Neural crest cell (in vitro differentiated cells): ENCODE measurements around the gene OSBPL8. TPM values are rescaled to one million over a fixed set of nuclear protein-coding genes. Genes with fewer than 3 reads are reported as not detected.
"Not testable (repeated sequence)": the region's sequence is repeated elsewhere in the genome, so short reads cannot be mapped to it uniquely, and the experiment has no call there.

Experiments used
- DNase-seq: peaks from one replicate; pipeline ENCODE4 v3.0.0; 2021; ENCODE audit warnings: low read depth, mixed read lengths, low spot score
- H3K27ac Mint-ChIP-seq: one replicate; pipeline ENCODE4 v1.8.0; 2021; ENCODE audit warnings: mild to moderate bottlenecking, mixed read lengths; ENCODE audit not compliant: unreplicated experiment
- H3K27me3 Mint-ChIP-seq: 2 replicates; pipeline ENCODE4 v1.8.0; 2021; ENCODE audit warnings: low read depth, mild to moderate bottlenecking, mixed read lengths
- H3K36me3 Mint-ChIP-seq: 2 replicates; pipeline ENCODE4 v1.8.0; 2021; ENCODE audit warnings: low read depth, mild to moderate bottlenecking, mixed read lengths
- H3K4me1 Mint-ChIP-seq: 2 replicates; pipeline ENCODE4 v1.8.0; 2021; ENCODE audit warnings: mixed read lengths
- H3K4me3 Mint-ChIP-seq: one replicate; pipeline ENCODE4 v1.8.0; 2021; ENCODE audit warnings: mild to moderate bottlenecking, mixed read lengths
- H3K9me3 Mint-ChIP-seq: 2 replicates; pipeline ENCODE4 v1.8.0; 2021; ENCODE audit warnings: mixed read lengths
- CTCF ChIP-seq: fragments of 200-600 bp; sonication (generic); conservative IDR thresholded peaks from 2 replicates; pipeline ENCODE4 v1.5.0; 2021; ENCODE audit warnings: antibody characterized with exemption, mild to moderate bottlenecking
- total RNA-seq: library from RNA; stranded (reverse); gene quantifications from 2 replicates; pipeline ENCODE4 v1.2.1, GENCODE V29; 2021

Gene OSBPL8
- total RNA-seq, 1 donor from 2014 or later: 75.8 TPM

- Mint-ChIP-seq H3K9me3 (peaks cover 4% of the 10 kb centered on the region), H3K4me1 (peaks cover 9% of the 10 kb centered on the region), H3K36me3 (no peaks in the 10 kb centered on the region), H3K27ac (no peak overlapping the region), H3K4me3 (no peak overlapping the region), H3K27me3 (no peaks in the 10 kb centered on the region)
- TF ChIP-seq CTCF: no peak
- no peak for DNase-seq
Observed at GRCh38 chr12:76332606-76333005, 227.0 kb downstream of the OSBPL8 start.

GRCh38 chr12:76329606-76330005 is 230.0 kb downstream of the OSBPL8 start:
- Mint-ChIP-seq H3K4me1 (peaks cover 1% of the 10 kb centered on the region), H3K9me3 (peaks cover 10% of the 10 kb centered on the region), H3K27ac (no peak overlapping the region), H3K4me3 (no peak overlapping the region), H3K27me3 (no peaks in the 10 kb centered on the region), H3K36me3 (peaks cover 6% of the 10 kb centered on the region)
- no peak for TF ChIP-seq CTCF
- no peak for DNase-seq

GRCh38 chr12:76329159-76329558 is 230.4 kb downstream of the OSBPL8 start:
- no peak for TF ChIP-seq CTCF
- Mint-ChIP-seq H3K27me3 (no peaks in the 10 kb centered on the region), H3K36me3 (peaks cover 6% of the 10 kb centered on the region), H3K4me3 (no peak overlapping the region), H3K4me1 (no peaks in the 10 kb centered on the region), H3K27ac (no peak overlapping the region), H3K9me3 (peaks cover 10% of the 10 kb centered on the region)
- DNase-seq: no peak

GRCh38 chr12:76319595-76320319 is 239.8 kb downstream of the OSBPL8 start:
- not testable (repeated sequence) for DNase-seq, H3K4me1 Mint-ChIP-seq, H3K9me3 Mint-ChIP-seq, H3K36me3 Mint-ChIP-seq, H3K27me3 Mint-ChIP-seq
- Mint-ChIP-seq H3K27ac (peak overlapping the region; percentile 97), H3K4me3 (peak overlapping the region; percentile 83)

GRCh38 chr12:76318773-76319594 is 240.6 kb downstream of the OSBPL8 start:
- TF ChIP-seq CTCF: no peak
- H3K27ac Mint-ChIP-seq: peak overlapping the region; percentile 97
- peaks cover 3% of the 10 kb centered on the region for H3K9me3 Mint-ChIP-seq
- peaks cover 2% of the 10 kb centered on the region for H3K36me3 Mint-ChIP-seq
- no peak for DNase-seq
- peaks cover 4% of the 10 kb centered on the region for H3K27me3 Mint-ChIP-seq
- peaks cover 5% of the 10 kb centered on the region for H3K4me1 Mint-ChIP-seq
- H3K4me3 Mint-ChIP-seq: peak overlapping the region; percentile 83

- no peak overlapping the region for H3K4me3 Mint-ChIP-seq
- no peak for TF ChIP-seq CTCF
- peaks cover 3% of the 10 kb centered on the region for H3K9me3 Mint-ChIP-seq
- no peak overlapping the region for H3K27ac Mint-ChIP-seq
- peaks cover 2% of the 10 kb centered on the region for H3K36me3 Mint-ChIP-seq
- H3K4me1 Mint-ChIP-seq: peaks cover 5% of the 10 kb centered on the region
- H3K27me3 Mint-ChIP-seq: peaks cover 4% of the 10 kb centered on the region
- no peak for DNase-seq
Observed at GRCh38 chr12:76317976-76318375, 241.6 kb downstream of the OSBPL8 start.
